ENCODE data around the gene ABRACL. TPM values are rescaled to one million over a fixed set of nuclear protein-coding genes. Genes with fewer than 3 reads are reported as not detected.
A peak's percentile ranks its signal among the peaks of the same experiment; 100 is the strongest.

ABRACL gene
- total RNA-seq, 1 donor = 24.5 TPM

DNA sequence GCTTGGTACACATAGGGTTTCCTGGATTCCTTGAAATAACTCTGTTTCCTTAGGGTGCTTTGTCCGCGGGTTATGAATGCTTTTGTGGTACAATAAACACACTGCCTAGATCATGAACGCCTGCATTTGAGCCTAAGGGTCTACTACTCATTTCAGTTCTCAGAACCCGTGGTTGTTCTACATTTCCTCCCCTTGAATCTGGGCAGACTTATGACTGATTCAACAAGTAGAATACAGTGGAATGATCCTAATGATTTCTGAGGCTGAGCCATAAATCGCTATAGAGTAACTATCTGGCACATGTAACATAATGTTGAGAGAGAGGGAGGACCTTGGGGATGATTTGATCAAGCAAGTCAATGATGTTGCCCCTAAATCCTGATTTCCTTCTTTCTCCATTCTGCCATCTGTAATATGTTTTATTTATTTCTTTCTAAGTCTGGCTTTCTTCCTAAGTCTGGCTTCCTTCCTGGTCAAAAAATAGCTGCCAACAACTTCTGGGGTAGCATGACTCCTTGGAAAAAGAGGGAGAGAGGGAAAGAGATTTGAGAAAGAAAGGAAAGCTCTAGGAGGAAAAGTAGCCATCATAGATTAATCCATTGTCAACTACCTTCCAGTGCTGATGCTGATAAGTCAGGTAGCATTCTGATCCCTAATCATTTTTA is 23.0 kb downstream of the ABRACL start:
- DNase-seq (ENCODE audit: low read depth in 2 of 3, low spot score in 2 of 3) = no peak

DNA sequence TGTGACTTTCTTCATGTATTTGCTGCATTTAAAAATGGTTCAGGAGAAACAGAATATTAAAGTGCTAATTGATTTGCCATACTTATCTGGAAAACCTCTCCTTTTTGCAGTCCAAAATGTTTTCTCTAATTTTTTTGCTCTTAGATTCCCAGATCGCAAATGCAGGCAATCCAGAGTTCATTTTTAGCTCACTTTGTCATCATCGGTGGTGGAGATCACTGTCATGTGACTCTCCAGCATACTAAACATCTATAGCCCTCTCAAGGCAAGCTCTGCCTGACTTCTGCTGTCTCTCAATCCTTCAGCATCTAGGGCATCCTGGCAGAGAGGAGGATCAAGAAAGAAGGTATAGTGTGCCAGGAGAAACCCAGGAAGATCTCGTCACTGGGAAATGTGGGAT is 24.8 kb downstream of the ABRACL start:
- DNase-seq (ENCODE audit: low read depth in 2 of 3, low spot score in 2 of 3) = no peak

DNA sequence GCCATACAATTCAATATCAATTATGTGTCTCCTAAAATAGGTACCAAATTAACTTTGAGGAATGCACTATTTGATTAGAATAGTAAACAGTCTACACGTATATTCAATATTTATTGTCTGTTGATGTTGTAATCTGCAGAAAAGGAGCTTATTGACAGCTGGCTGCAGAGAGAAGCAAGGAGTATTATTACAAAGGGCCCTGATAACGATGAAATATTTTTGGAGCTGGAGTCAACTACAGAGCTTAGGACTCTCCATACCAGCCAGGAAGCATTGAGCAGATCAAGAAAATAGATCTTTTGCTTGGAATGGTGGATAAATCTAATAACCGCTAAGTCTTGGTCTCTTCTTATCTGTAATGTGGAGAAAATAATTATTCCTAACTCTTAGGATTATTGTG is 25.5 kb downstream of the ABRACL start:
- DNase-seq (ENCODE audit: low read depth in 2 of 3, low spot score in 2 of 3) = no peak

DNA sequence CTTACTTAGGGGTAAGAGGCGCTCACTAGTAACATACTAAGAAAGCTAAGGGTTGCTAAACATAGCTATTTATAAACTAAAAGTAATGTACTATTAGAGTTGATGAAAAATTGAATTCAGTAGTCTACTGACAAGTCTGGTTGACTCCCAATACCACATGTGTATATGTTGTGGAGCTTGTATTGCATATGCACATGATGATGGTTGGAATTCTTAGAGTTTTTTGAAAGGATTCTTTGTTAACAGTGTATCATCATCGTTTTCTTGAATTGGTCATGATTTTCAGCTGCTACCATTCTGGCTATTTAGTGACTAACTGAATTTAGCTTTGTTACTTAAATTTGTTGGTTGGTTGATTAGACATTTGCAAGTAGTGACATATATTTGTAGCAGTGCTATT is 27.2 kb downstream of the ABRACL start:
- no peak for DNase-seq (ENCODE audit: low read depth in 2 of 3, low spot score in 2 of 3)

DNA sequence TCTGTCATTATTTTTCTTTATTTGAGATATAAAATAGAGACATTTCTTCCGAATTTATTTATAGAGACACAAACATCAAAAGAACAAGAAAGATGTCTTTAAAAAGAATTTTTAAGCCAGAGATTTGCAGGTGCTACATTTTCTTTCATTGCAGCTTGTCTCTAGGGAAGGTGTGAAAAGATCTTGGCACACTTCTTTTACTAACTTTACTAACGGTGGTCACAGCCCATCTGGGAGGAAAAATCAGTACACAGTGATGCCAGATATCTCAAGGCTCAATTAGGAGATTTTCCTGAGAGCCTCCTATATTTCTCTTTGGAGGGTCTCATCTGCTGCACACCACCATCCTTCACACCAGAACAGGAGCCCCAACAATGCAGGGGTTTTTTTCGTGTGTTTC is 29.5 kb downstream of the ABRACL start:
- DNase-seq (ENCODE audit: low read depth in 2 of 3, low spot score in 2 of 3) = no peak

DNA sequence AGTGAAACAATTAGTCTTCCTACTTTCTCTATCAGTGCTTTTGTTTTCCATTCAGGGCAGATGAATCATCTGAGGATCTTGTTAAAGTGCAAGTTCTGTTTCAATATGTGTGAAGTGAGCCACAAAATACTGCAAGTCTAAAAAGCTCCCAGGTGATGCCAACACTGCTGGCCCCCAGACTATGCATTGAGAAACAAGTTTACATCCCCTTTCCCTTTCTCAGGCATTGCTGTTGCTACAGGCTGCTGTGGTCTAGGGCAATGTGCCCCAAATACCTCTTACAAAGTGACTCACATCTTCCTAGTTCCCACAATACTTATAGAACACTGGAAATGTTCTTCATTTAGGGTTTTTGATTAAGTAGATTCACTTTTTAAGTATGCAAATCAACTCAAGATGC is 31.8 kb downstream of the ABRACL start:
- peak in 1 of 3 donors; percentile 8 for DNase-seq (ENCODE audit: low read depth in 2 of 3, low spot score in 2 of 3)

DNA sequence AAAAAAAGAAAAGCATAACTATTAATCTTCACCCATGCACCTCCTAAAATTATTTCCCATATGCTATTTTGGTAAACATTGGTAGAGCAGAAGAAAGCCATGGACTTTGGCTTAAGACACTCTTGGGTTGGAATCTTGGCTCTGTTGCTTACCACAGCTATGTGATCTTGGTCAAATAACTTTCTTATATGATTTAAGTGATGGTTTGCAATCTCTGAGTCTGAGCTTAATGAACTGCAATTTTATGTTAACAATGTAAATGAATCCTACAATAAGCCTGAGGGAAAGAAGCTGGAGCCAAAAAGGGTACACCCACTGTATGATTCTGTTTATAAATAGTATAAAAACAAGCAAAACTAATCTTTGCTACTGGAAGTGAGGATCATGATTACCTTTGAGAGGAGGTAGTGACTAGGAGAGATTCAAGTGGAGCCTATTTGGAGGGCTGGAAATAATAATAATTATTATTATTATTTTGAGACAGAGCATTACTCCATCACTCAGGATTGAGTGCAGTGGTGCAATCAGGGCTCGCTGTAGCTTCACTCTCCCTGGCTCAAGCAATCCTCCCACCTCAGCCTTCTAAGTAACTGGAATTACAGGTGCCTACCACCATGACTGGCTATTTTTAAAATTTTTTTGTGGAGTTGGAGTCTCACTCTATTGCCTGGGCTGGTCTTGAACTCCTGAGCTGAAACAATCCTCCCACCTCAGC is 34.5 kb downstream of the ABRACL start:
- no peak for DNase-seq (ENCODE audit: low read depth in 2 of 3, low spot score in 2 of 3)

DNA sequence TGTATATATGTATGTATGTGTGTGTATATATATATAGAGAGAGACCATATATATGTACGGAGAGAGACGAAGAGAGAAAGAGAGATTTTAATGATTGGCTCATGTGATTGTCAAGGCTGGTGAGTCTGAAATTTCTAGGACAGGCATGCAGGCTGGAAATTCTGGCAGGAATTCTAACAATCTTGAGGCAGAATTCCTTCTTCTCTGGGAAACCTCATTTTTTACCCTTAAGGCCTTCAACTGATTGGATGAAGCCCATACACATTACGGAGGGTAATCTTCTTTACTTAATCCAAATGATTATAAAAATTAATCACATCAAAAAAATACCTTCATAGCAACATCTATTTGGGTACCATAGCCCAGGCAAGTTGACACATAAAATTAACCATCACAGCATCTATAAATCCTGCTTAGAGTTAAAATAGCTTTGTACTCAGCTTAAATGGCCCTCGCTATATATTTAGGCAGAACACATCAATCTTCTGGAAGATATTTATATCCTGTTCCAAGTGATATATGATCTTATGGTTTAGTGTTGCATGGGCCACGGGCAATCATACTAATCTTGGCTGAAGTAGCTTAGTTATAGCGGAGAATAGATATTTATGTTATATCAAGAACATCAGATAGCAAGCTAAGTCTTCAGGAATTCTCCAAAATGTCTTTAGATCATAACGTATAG is 36.6 kb downstream of the ABRACL start:
- no peak for DNase-seq (ENCODE audit: low read depth in 2 of 3, low spot score in 2 of 3)

DNA sequence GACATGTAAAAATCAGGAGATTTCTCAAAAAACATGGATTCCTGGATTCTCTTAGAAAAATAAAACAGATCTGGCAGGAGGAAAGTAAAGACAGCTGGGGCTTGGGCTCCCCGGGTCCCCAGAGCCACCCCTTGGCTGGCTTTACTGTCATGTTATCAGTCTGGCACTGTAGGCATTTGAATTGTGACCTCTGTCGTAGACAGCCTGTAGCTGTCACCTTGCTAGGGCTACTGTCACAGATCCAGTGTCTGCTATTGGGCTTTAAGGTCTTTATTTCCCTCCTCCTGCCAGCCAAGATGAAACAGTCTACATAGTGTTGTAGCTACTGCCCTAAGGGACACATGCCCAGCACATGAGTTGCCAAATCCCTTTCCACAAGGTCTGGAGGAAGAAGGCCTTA is 37.5 kb downstream of the ABRACL start:
- no peak for DNase-seq (ENCODE audit: low read depth in 2 of 3, low spot score in 2 of 3)

DNA sequence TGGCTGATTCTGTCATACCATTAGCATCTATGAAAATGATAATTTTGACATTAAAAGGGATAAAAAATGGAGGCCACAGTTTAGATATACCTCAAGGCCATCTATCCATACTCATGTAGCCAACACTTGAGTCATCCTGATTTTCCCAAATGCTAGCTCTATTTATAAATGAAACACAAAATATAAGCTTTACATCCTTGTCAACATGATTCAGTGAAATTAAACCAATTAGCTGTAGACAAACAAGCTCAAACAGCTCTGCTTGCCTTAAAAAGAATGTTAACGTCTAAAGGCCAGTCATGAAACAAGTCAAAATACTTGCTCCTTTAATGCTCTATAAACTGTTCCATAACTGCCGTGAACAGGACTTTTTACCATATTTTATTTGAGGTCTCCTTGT is 40.3 kb downstream of the ABRACL start:
- DNase-seq (ENCODE audit: low read depth in 2 of 3, low spot score in 2 of 3) = no peak

DNA sequence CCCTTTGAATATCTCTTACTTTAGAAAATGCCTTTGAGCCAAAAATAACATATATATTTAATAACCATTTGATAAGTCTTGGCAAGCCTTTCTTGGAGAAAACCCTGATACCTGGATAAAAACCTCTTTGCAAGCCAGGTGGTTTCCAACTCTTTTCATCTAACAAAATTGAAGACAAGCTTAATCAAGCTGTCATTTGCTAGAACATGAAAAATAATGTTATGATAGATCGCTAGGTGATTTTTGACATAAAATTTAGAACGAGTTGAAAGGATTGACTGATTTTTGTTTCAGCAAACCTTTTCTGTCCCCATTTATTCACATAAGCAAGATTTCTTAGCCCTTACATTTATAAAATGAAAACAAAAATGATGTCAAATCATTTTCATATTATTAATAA is 44.6 kb downstream of the ABRACL start:
- no peak for DNase-seq (ENCODE audit: low read depth in 2 of 3, low spot score in 2 of 3)

DNA sequence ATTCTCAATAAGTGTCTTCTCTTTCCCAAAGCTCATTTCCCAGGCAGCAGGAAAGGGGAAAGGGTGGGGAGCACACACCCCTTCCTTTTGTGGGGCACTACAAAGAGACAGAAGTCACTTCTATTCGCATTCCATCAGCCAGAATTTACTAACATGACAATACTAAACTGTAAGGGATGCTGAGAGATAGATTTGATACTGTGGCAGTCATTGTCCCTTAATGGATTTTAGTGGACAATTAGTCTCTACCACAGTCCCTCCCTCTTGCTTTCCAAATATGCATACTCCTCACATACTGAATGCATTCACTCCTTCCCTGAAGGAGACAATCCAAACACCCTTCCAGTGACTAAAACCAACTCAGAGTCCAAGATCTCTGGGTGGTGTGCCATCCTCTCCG is 50.5 kb downstream of the ABRACL start:
- no peak for DNase-seq (ENCODE audit: low read depth in 2 of 3, low spot score in 2 of 3)

DNA sequence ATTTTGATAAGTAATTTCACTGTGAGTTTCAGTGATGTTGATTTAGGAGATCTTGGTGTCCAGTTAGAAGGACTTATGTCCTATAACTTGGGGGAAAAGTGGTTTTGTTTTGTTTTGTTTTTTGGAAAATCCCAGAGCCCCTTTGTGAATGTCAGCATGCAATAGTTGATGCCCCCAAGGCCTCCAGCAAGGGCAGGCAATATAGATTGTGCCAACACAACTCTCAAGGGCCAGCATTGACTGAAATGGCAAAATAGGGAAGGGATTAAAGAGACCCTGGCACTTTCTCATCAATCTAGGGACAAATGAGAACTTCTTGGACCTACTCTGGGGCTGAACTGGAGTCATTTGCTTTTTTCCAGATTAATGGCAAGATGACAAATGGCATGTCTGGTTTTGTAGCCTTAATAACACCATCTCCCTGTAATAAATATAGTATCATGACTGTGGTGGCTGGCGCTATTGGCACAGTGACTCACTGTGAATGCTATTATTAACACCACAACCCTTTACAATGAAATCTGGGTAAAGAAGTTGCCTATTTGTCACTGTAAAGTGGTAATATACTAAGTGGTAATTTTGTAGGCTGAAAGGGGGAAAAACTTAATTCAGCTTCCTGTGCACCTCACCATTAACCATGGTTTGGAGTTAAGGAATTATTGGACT is 51.8 kb downstream of the ABRACL start:
- no peak for DNase-seq (ENCODE audit: low read depth in 2 of 3, low spot score in 2 of 3)

DNA sequence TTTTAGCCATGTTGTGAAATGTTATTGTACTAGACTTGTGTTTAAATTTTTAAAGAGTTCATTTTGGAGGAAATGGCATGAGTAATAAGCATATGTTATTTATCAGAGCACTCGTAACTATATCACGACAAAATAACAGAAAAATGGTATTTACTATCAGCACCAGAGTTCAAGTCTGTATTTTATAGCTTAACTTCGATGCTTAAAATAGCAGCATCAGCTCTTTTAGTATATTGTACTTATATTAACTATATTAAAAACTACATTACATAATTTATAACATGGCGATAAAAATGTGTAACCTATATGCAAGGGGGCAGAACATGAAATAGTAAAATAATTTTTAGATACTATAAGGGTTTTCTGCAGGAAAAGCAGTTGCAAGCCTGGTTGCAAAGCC is 52.9 kb downstream of the ABRACL start:
- DNase-seq (ENCODE audit: low read depth in 2 of 3, low spot score in 2 of 3) = no peak

DNA sequence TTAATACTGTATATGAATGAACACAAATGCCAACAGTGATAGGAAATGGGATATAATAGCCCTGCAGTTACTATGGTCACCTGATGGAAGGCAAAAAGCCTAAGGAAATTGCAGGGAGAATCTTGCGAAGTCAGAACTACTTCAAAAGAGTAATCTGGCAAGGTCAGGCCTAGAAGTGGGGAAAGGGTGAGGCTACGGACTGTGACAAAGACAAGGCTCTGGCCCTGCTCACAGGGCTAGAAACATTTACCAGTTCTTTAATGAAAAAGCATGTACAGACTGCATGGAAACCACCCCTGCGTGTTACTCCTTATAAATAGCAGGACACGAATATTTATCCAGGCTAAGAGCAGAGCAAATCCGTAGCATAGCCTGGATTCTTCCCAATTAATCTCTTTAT is 53.8 kb downstream of the ABRACL start:
- no peak for DNase-seq (ENCODE audit: low read depth in 2 of 3, low spot score in 2 of 3)

DNA sequence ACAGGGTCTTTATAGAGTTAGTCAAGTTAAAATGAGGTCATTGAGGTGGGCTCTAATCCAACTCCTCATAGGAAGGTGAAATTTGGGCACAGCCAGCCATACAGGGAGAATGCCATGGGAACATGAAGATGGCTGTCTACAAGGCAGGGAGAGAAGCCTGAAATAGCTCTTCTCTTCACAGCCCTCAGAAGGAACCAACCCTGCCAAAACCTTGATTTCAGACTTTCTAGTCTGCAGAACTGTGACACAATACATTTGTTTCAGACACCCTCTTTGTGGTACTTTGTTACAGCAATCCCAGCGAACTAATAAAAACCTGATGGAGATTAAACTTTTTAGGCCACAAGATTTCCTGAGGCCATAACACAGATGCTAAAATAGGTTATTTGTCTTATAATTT is 63.3 kb downstream of the ABRACL start:
- DNase-seq (ENCODE audit: low read depth in 2 of 3, low spot score in 2 of 3) = no peak

Other genes with a start within 250 kb of the ABRACL start
- gene ECT2L, start 232.7 kb upstream of the ABRACL start, total RNA-seq = not detected
- gene REPS1, start 40.5 kb upstream of the ABRACL start, total RNA-seq = 38.8 TPM
- gene HECA, start 106.3 kb downstream of the ABRACL start, total RNA-seq = 22.4 TPM